ENCODE data around the gene TENM3.

- TF ChIP-seq, protein P1, sequence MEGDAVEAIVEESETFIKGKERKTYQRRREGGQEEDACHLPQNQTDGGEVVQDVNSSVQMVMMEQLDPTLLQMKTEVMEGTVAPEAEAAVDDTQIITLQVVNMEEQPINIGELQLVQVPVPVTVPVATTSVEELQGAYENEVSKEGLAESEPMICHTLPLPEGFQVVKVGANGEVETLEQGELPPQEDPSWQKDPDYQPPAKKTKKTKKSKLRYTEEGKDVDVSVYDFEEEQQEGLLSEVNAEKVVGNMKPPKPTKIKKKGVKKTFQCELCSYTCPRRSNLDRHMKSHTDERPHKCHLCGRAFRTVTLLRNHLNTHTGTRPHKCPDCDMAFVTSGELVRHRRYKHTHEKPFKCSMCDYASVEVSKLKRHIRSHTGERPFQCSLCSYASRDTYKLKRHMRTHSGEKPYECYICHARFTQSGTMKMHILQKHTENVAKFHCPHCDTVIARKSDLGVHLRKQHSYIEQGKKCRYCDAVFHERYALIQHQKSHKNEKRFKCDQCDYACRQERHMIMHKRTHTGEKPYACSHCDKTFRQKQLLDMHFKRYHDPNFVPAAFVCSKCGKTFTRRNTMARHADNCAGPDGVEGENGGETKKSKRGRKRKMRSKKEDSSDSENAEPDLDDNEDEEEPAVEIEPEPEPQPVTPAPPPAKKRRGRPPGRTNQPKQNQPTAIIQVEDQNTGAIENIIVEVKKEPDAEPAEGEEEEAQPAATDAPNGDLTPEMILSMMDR (IDR thresholded peaks at IDR 0.05): no peak
- TF ChIP-seq POLR2A (IDR thresholded peaks at IDR 0.05): no peak
These were observed 405.6 kb downstream of the TENM3 start for GRCh38 chr4:182648766-182649165.

Data from testis (tissue), 2 donors.